Kidney epithelial cell (primary cell): ENCODE measurements around the gene ACTN4. TPM values are rescaled to one million over a fixed set of nuclear protein-coding genes. Genes with fewer than 3 reads are reported as not detected.

ENCODE experiments used
- DNase-seq: peaks from one replicate; pipeline ENCODE4 v3.0.0-alpha.2; 2010; ENCODE audit warnings: low read depth
- H3K27me3 ChIP-seq: 2 replicates; pipeline ENCODE4 v1.6.0; 2011; ENCODE audit warnings: low read length; ENCODE audit not compliant: control insufficient read depth, insufficient read depth
- H3K36me3 ChIP-seq: 2 replicates; pipeline ENCODE4 v1.5.1; 2011; ENCODE audit warnings: low read length; ENCODE audit not compliant: control insufficient read depth, insufficient read depth
- H3K4me3 ChIP-seq: 2 replicates; pipeline ENCODE4 v1.5.1; 2011; ENCODE audit warnings: low read depth, mild to moderate bottlenecking, control low read depth, low read length
- total RNA-seq: library from RNA; depleted of rRNA; stranded (reverse); fragments of >200 nt; gene quantifications from 2 replicates; pipeline ENCODE4 v1.2.3, GENCODE V29; 2015
- TF ChIP-seq, protein P1 (sequence below): IDR thresholded peaks from 2 replicates; pipeline ENCODE4 v1.5.1; 2011; ENCODE audit warnings: mild to moderate bottlenecking, moderate library complexity, low read length, control low read depth, inconsistent platforms; ENCODE audit not compliant: insufficient read depth, poor library complexity, severe bottlenecking

Gene ACTN4
- total RNA-seq, 1 donor from 2014 or later = 821 TPM

DNA sequence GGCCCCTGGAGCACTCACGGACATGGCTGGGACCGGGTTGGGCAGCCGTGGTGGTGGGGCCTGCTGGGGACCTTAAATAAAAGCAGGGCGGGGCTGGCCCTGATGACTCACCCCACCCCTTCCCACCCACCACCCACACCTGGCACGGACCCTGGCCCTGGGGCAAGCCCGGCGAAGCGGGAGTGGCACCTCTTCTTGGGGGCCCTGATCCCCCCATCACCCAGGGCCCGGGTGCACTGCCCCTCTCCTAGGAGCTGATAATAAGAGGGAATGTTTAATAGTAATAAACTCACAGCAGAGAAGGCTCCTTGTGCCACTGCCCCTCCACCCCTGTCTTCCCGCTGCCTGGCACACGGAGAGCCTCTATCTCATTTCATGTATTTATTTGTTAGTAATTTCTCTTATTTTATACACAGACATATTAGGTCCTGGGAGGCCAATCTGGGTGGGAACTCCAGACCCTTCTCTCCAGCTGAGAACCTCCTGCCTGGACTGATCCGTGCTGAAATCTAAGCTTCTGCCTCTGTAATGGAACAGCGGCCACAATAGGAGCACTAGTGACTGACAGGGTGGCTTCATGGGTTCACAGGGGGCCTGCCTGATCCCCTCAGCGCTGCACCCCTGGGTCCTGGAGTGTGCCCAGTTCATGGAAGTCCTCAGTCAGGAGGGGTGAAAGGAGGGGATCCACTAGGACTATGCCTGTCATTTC, 126.2 kb downstream of the ACTN4 start, which contains the start of gene LGALS7:
TSS of gene LGALS7 (minus strand) at position 49 of the 709 bp plus-strand sequence. CDS start at position 24, 25 bp downstream.
- TF ChIP-seq, protein P1, sequence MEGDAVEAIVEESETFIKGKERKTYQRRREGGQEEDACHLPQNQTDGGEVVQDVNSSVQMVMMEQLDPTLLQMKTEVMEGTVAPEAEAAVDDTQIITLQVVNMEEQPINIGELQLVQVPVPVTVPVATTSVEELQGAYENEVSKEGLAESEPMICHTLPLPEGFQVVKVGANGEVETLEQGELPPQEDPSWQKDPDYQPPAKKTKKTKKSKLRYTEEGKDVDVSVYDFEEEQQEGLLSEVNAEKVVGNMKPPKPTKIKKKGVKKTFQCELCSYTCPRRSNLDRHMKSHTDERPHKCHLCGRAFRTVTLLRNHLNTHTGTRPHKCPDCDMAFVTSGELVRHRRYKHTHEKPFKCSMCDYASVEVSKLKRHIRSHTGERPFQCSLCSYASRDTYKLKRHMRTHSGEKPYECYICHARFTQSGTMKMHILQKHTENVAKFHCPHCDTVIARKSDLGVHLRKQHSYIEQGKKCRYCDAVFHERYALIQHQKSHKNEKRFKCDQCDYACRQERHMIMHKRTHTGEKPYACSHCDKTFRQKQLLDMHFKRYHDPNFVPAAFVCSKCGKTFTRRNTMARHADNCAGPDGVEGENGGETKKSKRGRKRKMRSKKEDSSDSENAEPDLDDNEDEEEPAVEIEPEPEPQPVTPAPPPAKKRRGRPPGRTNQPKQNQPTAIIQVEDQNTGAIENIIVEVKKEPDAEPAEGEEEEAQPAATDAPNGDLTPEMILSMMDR = no peak

DNA sequence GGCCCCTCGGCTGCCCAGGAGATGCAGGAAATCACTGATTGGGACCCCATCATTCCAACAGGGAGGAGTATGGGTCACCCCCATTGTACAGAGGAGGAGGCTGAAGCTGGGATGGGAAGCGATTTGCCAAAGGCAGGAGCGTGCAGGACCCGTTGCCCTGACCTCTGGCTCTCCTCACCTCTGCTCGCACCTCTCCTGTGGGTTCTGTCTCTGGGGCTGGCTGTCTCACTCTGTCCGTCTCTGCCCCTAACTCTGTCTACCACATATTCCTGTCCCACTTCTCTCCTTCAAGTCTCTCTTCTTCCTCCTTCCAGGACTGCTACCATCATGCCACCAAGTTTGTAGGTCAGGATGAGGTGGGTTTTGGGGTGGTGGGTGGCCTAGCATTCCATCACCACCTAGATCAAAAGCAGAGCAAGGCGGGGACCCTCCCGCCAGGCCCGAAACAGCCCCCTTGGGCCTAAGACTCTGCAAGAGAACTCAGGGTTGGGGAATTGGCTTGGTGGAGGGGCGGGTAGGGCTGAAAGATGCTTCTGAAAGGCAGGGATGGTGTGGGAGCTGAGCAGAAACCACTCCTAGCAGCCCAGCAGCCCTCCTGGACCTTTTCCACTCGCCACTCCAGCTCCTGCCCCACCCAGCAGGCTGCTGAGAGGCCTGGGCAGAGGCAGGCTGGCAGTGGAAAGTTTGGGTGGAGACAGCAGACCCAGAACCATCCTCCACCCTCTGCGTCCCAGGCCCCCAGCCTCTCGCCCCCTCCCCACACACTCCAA, 126.9 kb downstream of the ACTN4 start:
- TF ChIP-seq, protein P1 = no peak
- H3K4me3 ChIP-seq = no peak overlapping the region
- no peaks in the 10 kb centered on the region for H3K36me3 ChIP-seq
- no peak for DNase-seq
- H3K27me3 ChIP-seq = no peaks in the 10 kb centered on the region

More for the DNA sequence above, 126.2 kb downstream of the ACTN4 start, which contains the start of gene LGALS7:
- Histone ChIP-seq H3K36me3 (no peaks in the 10 kb centered on the region), H3K27me3 (no peaks in the 10 kb centered on the region), H3K4me3 (no peak within 1 kb of the TSS)
- DNase-seq = no peak

DNA sequence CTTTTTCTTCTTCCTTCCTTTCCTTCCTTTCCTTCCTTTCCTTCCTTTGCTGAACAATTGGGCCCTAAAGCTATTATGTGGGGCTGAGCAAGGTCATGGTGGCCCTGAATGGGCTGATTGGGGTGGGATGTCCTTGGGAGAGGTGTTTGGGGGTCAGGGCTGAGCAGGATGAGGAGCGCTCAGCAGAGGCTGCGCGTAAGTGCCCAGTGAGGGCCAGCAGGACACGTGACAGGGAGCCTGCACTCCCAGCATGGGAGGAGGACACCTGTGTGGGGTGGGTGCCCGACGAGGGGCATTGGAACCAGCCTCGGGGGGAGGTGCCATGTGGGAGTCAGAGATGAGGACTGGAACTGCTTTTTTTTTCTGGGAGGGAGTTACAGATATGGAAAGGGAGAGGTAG, 131.3 kb downstream of the ACTN4 start:
- TF ChIP-seq, protein P1 = no peak
- no peak overlapping the region for H3K4me3 ChIP-seq
- H3K36me3 ChIP-seq = no peaks in the 10 kb centered on the region
- DNase-seq = no peak
- H3K27me3 ChIP-seq = no peaks in the 10 kb centered on the region

DNA sequence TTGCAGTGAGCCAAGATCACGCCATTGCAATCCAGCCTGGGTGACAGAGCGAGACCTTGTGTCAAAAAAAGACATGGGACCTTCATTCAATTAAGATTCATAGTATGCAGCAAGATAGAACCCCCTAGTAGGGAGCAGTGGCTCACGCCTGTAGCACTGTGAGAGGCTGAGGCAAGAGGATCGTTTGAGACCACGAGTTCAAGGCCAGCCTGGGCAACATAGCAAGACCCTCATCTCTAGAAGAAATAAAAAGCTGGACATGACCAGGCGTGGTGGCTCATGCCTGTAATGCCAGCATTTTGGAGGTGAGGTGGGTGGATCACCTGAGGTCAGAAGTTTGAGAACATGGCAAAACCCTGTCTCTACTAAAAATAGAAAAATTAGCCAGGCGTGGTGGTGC, 133.0 kb downstream of the ACTN4 start:
- DNase-seq = no peak
- Histone ChIP-seq H3K4me3 (no peak overlapping the region), H3K36me3 (no peaks in the 10 kb centered on the region), H3K27me3 (no peaks in the 10 kb centered on the region)
- TF ChIP-seq, protein P1 = no peak

DNA sequence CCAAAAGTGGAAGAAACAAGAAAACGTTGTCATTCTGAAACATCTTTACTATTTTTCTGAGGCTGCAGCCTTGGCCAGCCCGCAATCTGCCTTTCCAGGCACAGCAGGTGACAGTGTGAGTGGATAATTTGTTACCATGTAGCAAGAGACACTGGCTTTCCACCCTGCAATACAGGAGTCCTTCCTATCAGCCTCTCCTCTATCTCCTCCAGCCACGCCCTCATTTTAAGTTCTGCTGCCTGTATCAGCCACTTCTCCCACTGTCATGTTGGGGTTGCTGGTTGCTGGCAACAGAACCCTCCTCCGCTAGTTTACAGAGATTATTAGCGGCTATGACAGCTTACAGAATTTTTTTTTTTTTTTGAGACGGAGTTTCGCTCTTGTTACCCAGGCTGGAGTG, 133.6 kb downstream of the ACTN4 start:
- no peak for DNase-seq
- TF ChIP-seq, protein P1 = no peak
- H3K36me3 ChIP-seq = no peaks in the 10 kb centered on the region

More for the DNA sequence above, 133.6 kb downstream of the ACTN4 start:
- no peaks in the 10 kb centered on the region for H3K27me3 ChIP-seq
- no peak overlapping the region for H3K4me3 ChIP-seq

Other genes starting within 250 kb of the ACTN4 start
- 17.8 and 22.2 TPM in 2 replicates for gene FAM98C, start 244.6 kb upstream of the ACTN4 start, total RNA-seq
- gene RASGRP4, start 221.4 kb upstream of the ACTN4 start, total RNA-seq = not detected in 2 replicates
- 0.07 and 0.17 TPM in 2 replicates for gene RYR1, start 214.0 kb upstream of the ACTN4 start, total RNA-seq
- gene MAP4K1, start 29.7 kb upstream of the ACTN4 start, total RNA-seq = 1.3 and 4.7 TPM in 2 replicates
- gene EIF3K, start 28.5 kb upstream of the ACTN4 start, total RNA-seq = 644 and 653 TPM in 2 replicates
- gene CAPN12, start 96.8 kb downstream of the ACTN4 start, total RNA-seq = 0.68 and 1.3 TPM in 2 replicates
- gene LGALS7, start 125.9 kb downstream of the ACTN4 start, total RNA-seq = 0.55 TPM in 1 of 2 replicates, not detected in the other
- gene LGALS7B, start 141.6 kb downstream of the ACTN4 start, total RNA-seq = not detected in 2 replicates
- gene LGALS4, start 165.3 kb downstream of the ACTN4 start, total RNA-seq = not detected in 2 replicates
- 48.1 and 49.8 TPM in 2 replicates for gene ECH1, start 184.1 kb downstream of the ACTN4 start, total RNA-seq
- 192 and 200 TPM in 2 replicates for gene HNRNPL, start 202.3 kb downstream of the ACTN4 start, total RNA-seq
- 21.0 and 21.6 TPM in 2 replicates for gene RINL, start 230.6 kb downstream of the ACTN4 start, total RNA-seq